GM18498 (cell line): ENCODE measurements around the gene MAP7.
A peak's percentile ranks its signal among the peaks of the same experiment; 100 is the strongest.

Source experiments
- ATAC-seq: cut with Tn5 transposase; IDR thresholded peaks from one replicate; pipeline ENCODE4 v1.9.1; 2021; ENCODE audit warnings: mild to moderate bottlenecking, moderate library complexity; ENCODE audit not compliant: unreplicated experiment

MAP7 gene

GRCh38 chr6:136566007-136566487 is 15.8 kb upstream of the MAP7 start:
- ATAC-seq: no peak

DNA sequence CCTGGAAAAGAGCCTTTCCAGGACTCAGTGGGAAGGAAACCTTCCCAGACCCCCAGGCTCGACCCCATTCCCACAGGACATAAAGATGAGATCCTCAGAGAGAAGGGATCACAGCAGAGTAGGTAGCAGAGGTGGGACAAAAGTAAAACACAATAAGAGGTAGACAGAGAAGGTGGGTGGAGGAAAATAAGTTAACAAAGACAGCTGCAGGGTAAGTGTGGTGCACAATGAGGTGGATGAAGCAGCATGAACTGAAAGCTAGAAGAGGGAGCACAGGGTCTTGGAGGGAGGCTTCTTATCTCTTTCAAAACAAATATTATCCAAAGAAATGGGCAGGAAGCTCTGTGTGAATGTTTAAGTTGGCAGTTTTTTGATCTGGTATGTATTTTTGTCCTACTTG is 14.0 kb upstream of the MAP7 start:
- no peak for ATAC-seq

DNA sequence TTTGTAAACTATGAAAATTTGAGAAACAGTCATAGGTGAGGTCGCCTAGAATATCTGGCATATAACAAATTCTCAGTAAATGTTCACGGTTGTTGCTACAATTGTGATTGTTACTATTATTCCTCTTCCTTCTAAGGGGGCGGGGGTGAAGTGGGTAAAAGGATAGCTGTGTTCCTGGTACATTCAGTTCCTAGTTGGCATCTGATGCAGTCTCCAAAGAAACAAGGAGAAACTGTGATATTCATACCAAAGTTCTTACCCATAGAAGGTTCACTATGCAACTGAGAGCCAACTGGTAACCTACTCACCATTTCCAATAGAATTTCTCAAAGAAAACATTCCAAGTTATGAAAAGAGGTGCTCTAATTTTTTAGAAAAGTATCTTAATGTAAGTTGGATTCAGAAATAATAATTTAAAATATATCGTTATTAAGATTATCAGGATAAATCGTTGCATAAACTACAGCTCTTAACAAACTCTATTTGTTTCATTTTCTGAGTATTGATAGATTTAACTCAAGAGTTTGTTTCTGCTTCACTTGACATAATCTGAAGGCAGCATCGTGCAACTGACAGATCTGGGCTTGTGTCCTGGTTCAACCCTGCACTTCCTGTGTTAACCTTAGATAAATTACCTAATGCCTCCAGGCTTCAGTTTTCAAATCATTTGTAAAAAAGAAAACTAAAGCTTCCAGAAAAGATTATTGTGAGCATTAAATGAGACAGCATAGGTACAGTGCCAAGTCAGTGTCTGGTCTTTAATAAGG is 13.3 kb upstream of the MAP7 start:
- no peak for ATAC-seq

- ATAC-seq: no peak
Observed at GRCh38 chr6:136562211-136562610, 12.0 kb upstream of the MAP7 start.

GRCh38 chr6:136553166-136553787 is 3.1 kb upstream of the MAP7 start:
- no peak for ATAC-seq

- no peak for ATAC-seq
Observed at GRCh38 chr6:136552054-136552453, 1.8 kb upstream of the MAP7 start.

GRCh38 chr6:136551103-136551502 is 881 bp upstream of the MAP7 start:
- no peak for ATAC-seq

DNA sequence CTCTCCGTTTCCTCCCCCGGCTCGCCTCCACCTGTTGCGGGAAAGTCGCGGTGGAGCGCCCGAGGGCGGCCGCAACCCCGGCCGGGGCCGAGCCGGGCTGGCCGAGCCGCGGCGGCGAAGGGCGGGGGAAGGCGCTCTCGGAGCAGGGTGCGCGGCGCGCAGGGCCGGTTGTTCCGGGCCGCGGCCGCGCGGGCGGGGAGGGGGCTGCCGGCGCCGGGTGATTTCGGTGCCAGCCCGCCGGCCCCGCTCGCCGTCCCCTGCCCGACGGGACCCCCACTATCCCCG is 235 bp downstream of the MAP7 start:
- peak; percentile 63 for ATAC-seq

DNA sequence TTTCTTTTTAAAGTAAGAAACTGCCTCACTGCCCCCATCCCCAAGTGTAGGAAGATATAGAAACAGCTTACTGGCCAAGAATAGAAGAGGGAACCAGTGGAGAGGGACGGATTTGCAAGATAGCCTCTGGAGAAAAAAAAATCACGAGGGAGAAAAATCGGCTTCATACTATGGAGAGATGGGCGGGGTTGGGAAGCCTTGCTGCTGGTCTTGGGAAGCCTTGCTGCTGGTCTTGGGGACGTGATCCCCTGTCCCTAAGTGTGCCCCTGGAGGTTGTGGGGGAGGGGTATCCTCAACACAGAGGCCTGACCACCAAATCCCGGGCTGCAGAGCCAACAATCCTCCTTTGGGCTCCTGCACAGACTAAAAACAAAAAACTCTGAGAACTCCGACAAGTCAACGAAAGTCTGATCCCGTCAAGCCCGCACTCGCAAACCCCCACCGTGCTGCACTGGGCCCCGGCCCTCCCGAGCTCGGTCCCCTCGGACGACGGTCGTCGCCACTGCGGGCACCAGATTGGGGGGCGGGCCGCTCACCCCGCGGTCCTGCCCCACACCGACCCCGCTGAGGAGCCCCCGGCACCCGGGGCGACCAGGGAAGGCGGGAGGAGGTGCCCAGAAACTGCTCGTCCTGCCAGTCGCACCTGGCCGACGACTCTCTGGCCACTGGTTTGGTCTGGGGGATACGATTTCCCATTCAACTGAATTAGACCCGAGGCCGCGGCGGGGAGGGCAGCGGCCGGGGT is 750 bp downstream of the MAP7 start:
- peak; percentile 8 for ATAC-seq

DNA sequence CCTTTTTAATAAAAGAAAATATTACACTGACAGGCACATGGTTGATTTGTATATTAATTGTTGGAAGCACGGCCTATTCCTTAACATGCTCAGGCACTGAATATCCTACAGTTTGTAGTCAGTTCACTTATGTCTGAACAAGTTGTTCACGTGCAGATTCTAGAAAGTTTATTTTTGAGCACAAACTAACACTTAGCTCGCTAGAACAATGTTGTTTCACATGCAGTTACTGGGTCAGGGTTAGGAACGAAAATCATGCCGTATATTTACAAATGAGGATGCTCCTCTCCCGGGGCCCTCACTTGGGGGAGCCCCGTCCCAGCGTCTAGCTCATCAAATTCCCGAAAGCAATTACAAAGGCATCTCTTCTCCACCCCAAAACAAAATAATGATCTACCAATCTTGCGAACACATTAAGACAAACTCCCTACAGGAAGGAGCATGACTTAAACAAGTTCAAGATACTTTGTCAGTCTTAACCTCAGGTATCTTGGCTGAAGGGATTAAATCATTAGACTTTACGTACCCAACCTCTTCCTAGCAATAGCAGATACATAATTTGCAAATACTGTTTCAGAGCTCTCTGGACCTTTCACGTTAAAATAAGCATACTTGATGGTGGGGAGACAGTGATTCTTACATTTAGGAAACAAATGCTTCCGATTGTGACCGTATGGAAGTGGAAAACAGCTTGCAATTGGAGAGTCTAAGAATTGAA is 1.5 kb downstream of the MAP7 start:
- ATAC-seq: no peak

GRCh38 chr6:136547871-136548270 is 2.4 kb downstream of the MAP7 start:
- ATAC-seq: no peak

DNA sequence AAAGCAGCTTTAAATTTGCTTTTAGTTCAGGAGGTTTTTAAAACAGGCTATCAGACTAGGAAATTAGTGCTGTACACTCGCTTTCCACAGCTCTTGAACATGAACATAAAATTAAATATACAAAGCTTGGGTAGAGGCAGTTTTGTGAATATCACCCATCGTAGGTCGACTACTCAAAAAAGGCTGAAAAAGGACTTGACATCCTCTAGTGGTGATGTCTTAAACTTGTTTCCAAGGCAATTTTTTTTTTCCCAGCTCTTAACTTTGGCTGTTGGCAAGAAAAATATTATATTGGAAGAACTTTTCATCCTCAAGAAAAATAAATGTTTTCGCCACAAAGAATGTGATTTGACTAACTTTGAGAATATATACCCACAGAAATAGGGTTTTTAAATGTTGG is 2.9 kb downstream of the MAP7 start:
- ATAC-seq: no peak

GRCh38 chr6:136546331-136546730 is 3.9 kb downstream of the MAP7 start:
- no peak for ATAC-seq

DNA sequence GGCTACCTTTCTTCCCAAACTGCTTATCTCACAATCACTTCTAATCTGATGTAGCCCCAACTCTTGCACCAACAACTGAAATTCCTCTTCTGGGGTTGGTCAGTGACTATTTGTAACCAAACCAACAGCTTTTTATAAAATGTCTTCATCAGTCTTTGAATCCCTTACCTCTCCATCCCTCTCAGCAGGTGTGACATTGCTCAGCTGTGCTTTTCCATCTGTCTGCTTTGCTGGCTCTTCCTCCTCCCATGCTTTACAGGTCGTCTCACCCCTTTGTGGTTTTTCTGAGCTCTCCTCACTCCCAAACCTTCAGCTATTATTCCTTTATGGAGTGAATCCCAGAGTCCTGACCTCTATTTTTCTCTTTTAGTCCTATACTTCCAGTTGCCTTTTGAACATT is 5.9 kb downstream of the MAP7 start:
- no peak for ATAC-seq

- no peak for ATAC-seq
Observed at GRCh38 chr6:136541395-136541794, 8.8 kb downstream of the MAP7 start.

DNA sequence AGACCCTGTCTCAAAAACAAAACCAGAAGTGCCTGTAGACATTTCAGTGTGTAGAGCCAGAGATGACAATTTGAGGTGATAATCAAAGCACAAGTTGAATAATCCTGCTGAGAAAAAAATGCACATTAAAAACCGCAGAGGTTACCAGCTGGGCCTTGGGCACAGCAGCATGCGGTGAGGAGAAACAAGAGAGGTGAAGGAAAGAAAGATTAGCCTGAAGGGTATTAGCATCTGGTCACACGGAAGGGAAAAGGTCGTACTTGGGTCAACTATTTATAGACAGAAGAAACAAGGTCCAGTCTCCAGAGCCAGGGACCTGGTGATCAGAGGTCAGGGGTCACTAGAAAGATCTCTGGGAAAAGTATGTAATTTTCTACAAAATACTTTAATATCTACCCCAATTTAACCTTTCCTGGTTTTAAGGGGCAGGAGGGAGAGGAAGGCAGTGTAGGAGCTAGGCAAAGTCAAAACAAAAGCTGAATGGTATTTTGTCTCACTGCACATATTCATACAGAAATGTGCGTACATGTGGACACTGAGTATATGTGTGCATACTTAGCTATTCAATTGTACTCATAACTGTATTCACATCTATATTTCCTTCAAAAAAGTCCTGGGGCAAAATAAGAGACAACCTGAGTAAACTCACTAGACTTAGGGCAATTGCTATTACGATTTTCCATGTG is 10.1 kb downstream of the MAP7 start:
- ATAC-seq: no peak

DNA sequence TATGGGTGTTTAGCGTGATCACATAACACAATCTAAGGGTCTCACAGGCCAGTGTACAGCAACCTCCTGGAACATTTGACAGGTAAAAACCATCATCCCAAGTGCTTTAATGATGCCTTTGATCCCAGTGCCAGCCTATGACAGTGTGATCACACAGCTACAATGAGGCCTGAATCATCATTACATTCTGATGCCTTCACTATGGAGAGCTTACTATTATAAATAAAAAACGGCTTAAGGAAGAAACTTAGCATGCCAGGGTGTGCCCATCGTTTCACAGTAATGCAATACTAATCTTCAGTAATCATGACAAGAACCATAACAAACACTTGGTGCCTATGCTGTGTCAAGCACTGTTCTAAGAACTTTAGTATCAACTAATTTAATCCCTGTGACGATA is 11.4 kb downstream of the MAP7 start:
- ATAC-seq: no peak

GRCh38 chr6:136535880-136536650 is 14.2 kb downstream of the MAP7 start:
- ATAC-seq: no peak

DNA sequence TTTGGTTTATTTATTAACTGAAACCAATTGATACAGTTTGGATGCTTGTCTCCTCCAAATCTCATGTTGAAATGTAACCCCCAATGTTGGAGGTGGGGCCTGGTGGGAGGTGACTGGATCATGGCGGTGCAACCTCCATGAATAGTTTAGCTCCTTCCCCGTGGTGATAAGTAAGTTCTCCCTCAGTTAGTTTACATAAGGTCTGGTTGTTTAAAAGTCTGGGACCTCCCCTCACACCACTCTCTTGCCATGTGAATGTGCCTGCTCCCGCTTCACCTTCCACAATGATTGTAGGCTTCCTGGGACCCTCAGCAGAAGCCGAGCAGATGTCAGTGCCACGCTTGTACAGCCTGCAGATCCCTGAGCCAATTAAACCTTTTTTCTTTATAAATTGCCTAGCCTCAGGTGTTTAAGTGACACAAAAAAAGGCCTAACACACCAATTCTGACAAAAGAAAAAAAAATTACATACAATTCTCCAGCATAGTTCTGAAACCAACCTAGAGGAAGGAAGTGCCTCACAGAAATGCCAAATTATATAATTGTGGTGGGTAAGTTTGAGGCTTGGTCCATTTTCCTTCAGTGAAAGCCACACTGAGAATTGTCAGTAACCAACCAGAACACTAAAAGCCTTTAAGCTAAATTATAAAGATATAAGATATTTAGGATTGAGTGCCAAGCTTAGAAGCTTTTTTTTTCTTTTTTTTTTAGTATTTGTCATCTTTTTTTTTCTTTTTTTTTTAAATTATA is 15.0 kb downstream of the MAP7 start:
- ATAC-seq: no peak
